Measurements from ENCODE around the gene CELF2.

CELF2 gene

DNA sequence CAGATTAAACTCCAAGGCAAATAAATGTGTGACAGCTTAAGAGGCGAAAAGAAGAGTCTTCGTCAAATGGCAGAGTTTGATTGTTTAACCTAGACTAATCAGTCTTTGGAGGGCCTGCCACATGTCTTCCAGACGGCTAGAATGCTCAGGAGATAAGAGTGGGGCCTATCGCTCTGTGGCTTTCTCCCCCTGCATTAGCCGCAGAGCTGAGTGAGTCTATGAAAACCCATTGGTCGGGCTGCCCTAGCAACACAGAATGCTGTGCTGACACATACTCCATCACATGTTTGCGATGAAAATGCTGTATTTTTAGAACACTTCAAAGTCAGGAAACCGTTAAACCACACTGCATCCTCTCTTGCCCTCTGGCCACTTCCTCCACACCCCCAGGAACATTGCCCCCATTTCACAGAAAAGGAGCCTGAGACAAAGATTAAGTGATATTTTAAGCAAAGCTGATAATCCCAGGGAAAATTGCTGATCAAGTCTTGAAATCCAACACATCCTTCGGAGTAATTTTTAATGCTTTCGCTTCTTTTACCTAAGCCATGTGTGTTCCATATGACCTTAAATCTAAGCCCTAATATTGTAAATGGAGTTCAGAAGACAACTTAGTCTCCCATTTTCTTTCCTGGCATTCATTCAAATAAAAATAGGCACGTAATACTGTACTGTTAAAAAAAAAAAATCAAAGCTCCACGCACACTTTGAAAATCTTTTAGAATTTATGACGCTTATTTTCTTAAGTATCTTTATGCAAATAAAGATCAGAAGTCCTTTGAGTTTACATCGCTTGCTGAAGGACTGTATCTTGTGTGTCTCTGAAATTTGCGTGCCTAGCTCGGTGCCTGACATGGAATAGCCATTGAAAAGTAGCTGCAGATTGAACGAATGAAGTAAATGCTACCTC is 161.2 kb downstream of the CELF2 start:
- H3K27ac ChIP-seq (ENCODE audit: low read length): peak overlapping the region; percentile 93
- peak; percentile 94 for DNase-seq
- TF ChIP-seq, protein P1, sequence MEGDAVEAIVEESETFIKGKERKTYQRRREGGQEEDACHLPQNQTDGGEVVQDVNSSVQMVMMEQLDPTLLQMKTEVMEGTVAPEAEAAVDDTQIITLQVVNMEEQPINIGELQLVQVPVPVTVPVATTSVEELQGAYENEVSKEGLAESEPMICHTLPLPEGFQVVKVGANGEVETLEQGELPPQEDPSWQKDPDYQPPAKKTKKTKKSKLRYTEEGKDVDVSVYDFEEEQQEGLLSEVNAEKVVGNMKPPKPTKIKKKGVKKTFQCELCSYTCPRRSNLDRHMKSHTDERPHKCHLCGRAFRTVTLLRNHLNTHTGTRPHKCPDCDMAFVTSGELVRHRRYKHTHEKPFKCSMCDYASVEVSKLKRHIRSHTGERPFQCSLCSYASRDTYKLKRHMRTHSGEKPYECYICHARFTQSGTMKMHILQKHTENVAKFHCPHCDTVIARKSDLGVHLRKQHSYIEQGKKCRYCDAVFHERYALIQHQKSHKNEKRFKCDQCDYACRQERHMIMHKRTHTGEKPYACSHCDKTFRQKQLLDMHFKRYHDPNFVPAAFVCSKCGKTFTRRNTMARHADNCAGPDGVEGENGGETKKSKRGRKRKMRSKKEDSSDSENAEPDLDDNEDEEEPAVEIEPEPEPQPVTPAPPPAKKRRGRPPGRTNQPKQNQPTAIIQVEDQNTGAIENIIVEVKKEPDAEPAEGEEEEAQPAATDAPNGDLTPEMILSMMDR (IDR thresholded peaks at IDR 0.05; ENCODE audit: borderline replicate concordance, extremely low read depth, low read length, poor library complexity, severe bottlenecking): no peak
- TF ChIP-seq EZH2 (IDR thresholded peaks at IDR 0.05; ENCODE audit: borderline replicate concordance, low read depth, low read length, severe bottlenecking): no peak
- peak overlapping the region; percentile 57 for H3K9ac ChIP-seq (ENCODE audit: low read depth, low read length)
- peaks cover 9% of the 10 kb centered on the region; the same call in 1 of the 2 replicates for H4K20me1 ChIP-seq (ENCODE audit: insufficient read depth, low read length)
- H3K9me3 ChIP-seq (ENCODE audit: insufficient read depth, low read length, severe bottlenecking): no peaks in the 10 kb centered on the region
- H3K27me3 ChIP-seq (ENCODE audit: insufficient read depth, low read length, poor library complexity): no peaks in the 10 kb centered on the region
- H3K36me3 ChIP-seq (ENCODE audit: insufficient read depth, low read length): peaks cover 59% of the 10 kb centered on the region
- H2AFZ ChIP-seq (ENCODE audit: low read depth, low read length): no peak overlapping the region
- peaks cover 92% of the 10 kb centered on the region for H3K79me2 ChIP-seq (ENCODE audit: insufficient read depth, low read length)
- peak overlapping the region; percentile 60 for H3K4me2 ChIP-seq (ENCODE audit: insufficient read depth, low read length)
- ATAC-seq (ENCODE audit: insufficient read depth, low read depth): peak; percentile 93
- peak overlapping the region in 1 of 2 experiments; percentile 42; a peak in 1 of 4 replicates for H3K4me3 ChIP-seq (ENCODE audit: low read depth in 1 of 2, low read length in 2 of 2)
- peaks cover 93% of the 10 kb centered on the region for H3K4me1 ChIP-seq (ENCODE audit: insufficient read depth, low read length)

DNA sequence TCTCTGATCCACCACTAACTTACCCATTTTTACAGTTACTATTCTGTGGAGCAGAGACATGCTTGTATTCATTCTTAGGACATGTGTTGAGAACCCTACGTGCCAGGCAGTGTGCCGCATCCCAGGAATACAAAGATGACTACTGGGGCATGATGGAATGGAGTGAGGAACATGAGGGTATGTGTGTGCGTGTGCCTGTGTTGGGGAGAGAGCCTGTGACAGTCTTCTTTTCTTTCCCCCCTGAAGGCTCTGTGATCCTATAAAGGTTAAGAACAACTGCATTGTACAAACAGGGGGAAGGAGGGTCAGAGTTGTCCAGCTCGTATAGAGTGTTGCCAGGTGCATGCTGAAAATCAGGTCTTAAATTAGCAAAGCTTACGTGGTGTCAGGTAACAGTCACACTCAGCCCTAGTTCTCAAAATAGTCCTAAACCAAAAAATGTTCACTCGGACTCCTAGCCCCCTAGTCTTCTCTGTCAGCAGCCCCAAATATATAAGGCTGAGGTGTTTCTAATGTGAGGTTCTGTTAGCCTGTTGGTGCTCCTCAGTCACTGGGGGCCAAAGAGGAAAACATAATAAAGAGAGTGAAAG is 161.9 kb downstream of the CELF2 start:
- H3K27ac ChIP-seq (ENCODE audit: low read length): peak overlapping the region; percentile 81
- TF ChIP-seq, protein P1 (IDR thresholded peaks at IDR 0.05; ENCODE audit: borderline replicate concordance, extremely low read depth, low read length, poor library complexity, severe bottlenecking): no peak
- peaks cover 85% of the 10 kb centered on the region for H3K4me1 ChIP-seq (ENCODE audit: insufficient read depth, low read length)
- DNase-seq (no peak), ATAC-seq (ENCODE audit: insufficient read depth, low read depth) (no peak)
- peaks cover 92% of the 10 kb centered on the region for H3K79me2 ChIP-seq (ENCODE audit: insufficient read depth, low read length)
- H3K27me3 ChIP-seq (ENCODE audit: insufficient read depth, low read length, poor library complexity): no peaks in the 10 kb centered on the region
- H3K9me3 ChIP-seq (ENCODE audit: insufficient read depth, low read length, severe bottlenecking): peaks cover 7% of the 10 kb centered on the region
- H3K36me3 ChIP-seq (ENCODE audit: insufficient read depth, low read length): peaks cover 61% of the 10 kb centered on the region
- peaks cover 9% of the 10 kb centered on the region; the same call in 1 of the 2 replicates for H4K20me1 ChIP-seq (ENCODE audit: insufficient read depth, low read length)
- H3K4me3 ChIP-seq (ENCODE audit: low read depth in 1 of 2, low read length in 2 of 2): 0 out of 4 replicates have a peak overlapping the region, but pooled peaks of 1 of the 2 experiments have one; percentile 4
- no peak overlapping the region for H2AFZ ChIP-seq (ENCODE audit: low read depth, low read length)
- H3K4me2 ChIP-seq (ENCODE audit: insufficient read depth, low read length): peak overlapping the region; percentile 60; the same call in 1 of the 2 replicates
- peak overlapping the region; percentile 31 for H3K9ac ChIP-seq (ENCODE audit: low read depth, low read length)

DNA sequence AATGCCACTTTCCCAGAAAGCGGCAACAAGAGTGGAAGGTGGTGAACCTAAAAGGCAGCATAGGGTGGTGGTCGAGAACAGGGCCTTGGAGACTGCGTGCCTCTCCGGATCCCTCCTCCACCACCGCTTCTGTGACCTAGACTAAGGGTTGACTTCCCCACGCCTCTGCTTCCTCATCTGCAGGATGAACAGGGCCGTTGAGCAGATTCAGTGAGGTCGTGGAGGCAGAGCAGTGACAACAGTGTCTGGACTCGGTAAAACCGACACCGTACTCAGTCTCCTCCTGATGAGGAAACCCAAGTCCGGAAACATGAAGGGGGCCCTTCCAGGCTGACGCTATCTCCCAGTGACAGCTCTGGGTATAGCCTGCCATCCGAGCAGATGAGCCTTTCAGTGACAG is 162.6 kb downstream of the CELF2 start:
- peaks cover 65% of the 10 kb centered on the region for H3K36me3 ChIP-seq (ENCODE audit: insufficient read depth, low read length)
- no peak overlapping the region for H3K4me2 ChIP-seq (ENCODE audit: insufficient read depth, low read length)
- DNase-seq (peak; percentile 56), ATAC-seq (ENCODE audit: insufficient read depth, low read depth) (peak; percentile 3; the same call in 1 of the 3 replicates)
- H4K20me1 ChIP-seq (ENCODE audit: insufficient read depth, low read length): peaks cover 9% of the 10 kb centered on the region; the same call in 1 of the 2 replicates
- no peak overlapping the region for H2AFZ ChIP-seq (ENCODE audit: low read depth, low read length)
- H3K9me3 ChIP-seq (ENCODE audit: insufficient read depth, low read length, severe bottlenecking): peaks cover 13% of the 10 kb centered on the region
- peaks cover 92% of the 10 kb centered on the region for H3K79me2 ChIP-seq (ENCODE audit: insufficient read depth, low read length)
- peaks cover 79% of the 10 kb centered on the region for H3K4me1 ChIP-seq (ENCODE audit: insufficient read depth, low read length)
- no peak overlapping the region for H3K9ac ChIP-seq (ENCODE audit: low read depth, low read length)
- no peak for TF ChIP-seq EZH2 (IDR thresholded peaks at IDR 0.05; ENCODE audit: borderline replicate concordance, low read depth, low read length, severe bottlenecking)
- TF ChIP-seq, protein P1 (IDR thresholded peaks at IDR 0.05; ENCODE audit: borderline replicate concordance, extremely low read depth, low read length, poor library complexity, severe bottlenecking): no peak
- H3K27ac ChIP-seq (ENCODE audit: low read length): peak overlapping the region; percentile 81
- H3K4me3 ChIP-seq (ENCODE audit: low read depth in 1 of 2, low read length in 2 of 2): no peak overlapping the region
- no peaks in the 10 kb centered on the region for H3K27me3 ChIP-seq (ENCODE audit: insufficient read depth, low read length, poor library complexity)

All from DND-41 (cell line).